Trophoblast cell (in vitro differentiated cells and primary cell): ENCODE results near the gene CHTF18. TPM values are rescaled to one million over a fixed set of nuclear protein-coding genes. Genes with fewer than 3 reads are reported as not detected.

Experiments used
- DNase-seq, 2 donors: peaks; one replicate each; pipeline ENCODE4 v3.0.0-alpha.2; 2016
- H2AFZ ChIP-seq: 2 replicates; pipeline ENCODE4 v1.6.1; 2013; ENCODE audit warnings: low read length, moderate library complexity, mild to moderate bottlenecking; ENCODE audit not compliant: insufficient read depth, poor library complexity
- H2AK5ac ChIP-seq: 2 replicates; pipeline ENCODE4 v1.6.1; 2013; ENCODE audit warnings: mild to moderate bottlenecking, low read length
- H2BK120ac ChIP-seq: 2 replicates; pipeline ENCODE4 v1.6.1; 2013; ENCODE audit warnings: low read length, mild to moderate bottlenecking, moderate library complexity; ENCODE audit not compliant: insufficient read depth, poor library complexity
- H2BK12ac ChIP-seq: 2 replicates; pipeline ENCODE4 v1.6.1; 2013; ENCODE audit warnings: mild to moderate bottlenecking, low read length, moderate library complexity
- H2BK5ac ChIP-seq: 2 replicates; pipeline ENCODE4 v1.6.1; 2013; ENCODE audit warnings: low read length, low read depth, moderate library complexity, mild to moderate bottlenecking; ENCODE audit not compliant: poor library complexity
- H3K14ac ChIP-seq: 2 replicates; pipeline ENCODE4 v1.6.1; 2013; ENCODE audit warnings: mild to moderate bottlenecking, low read length
- H3K18ac ChIP-seq: 2 replicates; pipeline ENCODE4 v1.6.1; 2013; ENCODE audit warnings: mild to moderate bottlenecking, low read length
- H3K23ac ChIP-seq: 2 replicates; pipeline ENCODE4 v1.6.1; 2013; ENCODE audit warnings: low read length
- H3K27ac ChIP-seq: 2 replicates; pipeline ENCODE4 v1.5.1; 2013; ENCODE audit warnings: low read depth, mild to moderate bottlenecking, inconsistent platforms, low read length, moderate library complexity
- H3K27me3 ChIP-seq: 2 replicates; pipeline ENCODE4 v1.6.1; 2013; ENCODE audit warnings: inconsistent platforms, mild to moderate bottlenecking, low read length, moderate library complexity; ENCODE audit not compliant: insufficient read depth
- H3K36me3 ChIP-seq, 2 experiments: 1 replicate in 1 of 2; 2 replicates in 1 of 2; pipeline ENCODE4 v1.6.1; 2013; ENCODE audit warnings: low read length in 2 of 2, mild to moderate bottlenecking in 2 of 2, moderate library complexity in 1 of 2; ENCODE audit not compliant: insufficient read depth in 2 of 2, control insufficient read depth in 1 of 2
- H3K4ac ChIP-seq: 2 replicates; pipeline ENCODE4 v1.6.1; 2013; ENCODE audit warnings: low read depth, mild to moderate bottlenecking, low read length, moderate library complexity
- H3K4me1 ChIP-seq, 2 experiments: 1 replicate in 1 of 2; 2 replicates in 1 of 2; pipeline ENCODE4 v1.6.1; 2013; ENCODE audit warnings: low read length in 2 of 2, mild to moderate bottlenecking in 2 of 2, moderate library complexity in 1 of 2; ENCODE audit not compliant: insufficient read depth in 2 of 2, control insufficient read depth in 1 of 2
- H3K4me2 ChIP-seq: 2 replicates; pipeline ENCODE4 v1.6.1; 2013; ENCODE audit warnings: inconsistent platforms, mild to moderate bottlenecking, low read length, moderate library complexity
- H3K4me3 ChIP-seq: 2 replicates; pipeline ENCODE4 v1.5.1; 2013; ENCODE audit warnings: mild to moderate bottlenecking, low read depth, low read length, inconsistent platforms
- H3K79me1 ChIP-seq: one replicate; pipeline ENCODE4 v1.6.1; 2013; ENCODE audit warnings: low read length
- H3K79me2 ChIP-seq: 2 replicates; pipeline ENCODE4 v1.6.1; 2013; ENCODE audit warnings: low read length, mild to moderate bottlenecking; ENCODE audit not compliant: control insufficient read depth, insufficient read depth, poor library complexity
- H3K9ac ChIP-seq: 2 replicates; pipeline ENCODE4 v1.6.1; 2013; ENCODE audit warnings: mild to moderate bottlenecking, low read length
- H3K9me3 ChIP-seq: 2 replicates; pipeline ENCODE4 v1.6.1; 2013; ENCODE audit warnings: low read depth, mild to moderate bottlenecking, control low read depth, inconsistent platforms, low read length; ENCODE audit not compliant: insufficient read depth
- H4K12ac ChIP-seq: 2 replicates; pipeline ENCODE4 v1.6.1; 2013; ENCODE audit warnings: low read depth, mild to moderate bottlenecking, low read length, moderate library complexity
- H4K8ac ChIP-seq: 2 replicates; pipeline ENCODE4 v1.6.1; 2013; ENCODE audit warnings: low read depth, mild to moderate bottlenecking, low read length, moderate library complexity
- H4K91ac ChIP-seq: one replicate; pipeline ENCODE4 v1.6.1; 2013; ENCODE audit warnings: low read depth, mild to moderate bottlenecking, low read length, moderate library complexity
- WGBS: extraction: QIAGEN DNeasy Blood & Tissue Kit; methylation state at CpG from one replicate; pipeline ENCODE4 v1.1.7; 2013; ENCODE audit warnings: missing lambda C conversion rate; ENCODE audit not compliant: insufficient read length, insufficient coverage; ENCODE audit errors: extremely low coverage; 5-methylcytosine and 5-hydroxymethylcytosine counted together
- polyA plus RNA-seq: library from polyadenylated mRNA; stranded (reverse); fragments of 200-250 nt; gene quantifications from 2 replicates; pipeline ENCODE4 v1.2.3, GENCODE V29; 2013

Gene CHTF18
- 63.1 and 65.0 TPM in 2 replicates for polyA plus RNA-seq

GRCh38 chr16:788399-789126, at the start of gene CHTF18:
CHTF18 (plus strand) TSS chr16:788620; CDS start chr16:788685, 65 bp downstream.
- Histone ChIP-seq H3K36me3 (peaks cover 56 to 66% of the 10 kb centered on the region in 2 experiments), H3K9ac (peak within 1 kb of the TSS; percentile 88), H4K8ac (peak within 1 kb of the TSS; percentile 87), H2AK5ac (peak within 1 kb of the TSS; percentile 29), H2BK5ac (no peak within 1 kb of the TSS), H3K79me1 (peaks cover 5% of the 10 kb centered on the region), H3K79me2 (peaks cover 8% of the 10 kb centered on the region), H3K27ac (no peak within 1 kb of the TSS), H2BK12ac (no peak within 1 kb of the TSS), H3K18ac (peak within 1 kb of the TSS; percentile 91), H4K91ac (peak within 1 kb of the TSS; percentile 84), H3K4me1 (peaks cover 6 to 16% of the 10 kb centered on the region in 2 experiments), H3K9me3 (no peaks in the 10 kb centered on the region), H2AFZ (peak within 1 kb of the TSS; percentile 52), H3K4me3 (peak within 1 kb of the TSS; percentile 97), H2BK120ac (peak within 1 kb of the TSS; percentile 35), H4K12ac (peak within 1 kb of the TSS; percentile 70), H3K23ac (no peak within 1 kb of the TSS), H3K14ac (peak within 1 kb of the TSS; percentile 91), H3K4me2 (peak within 1 kb of the TSS; percentile 94), H3K27me3 (no peaks in the 10 kb centered on the region), H3K4ac (peak within 1 kb of the TSS; percentile 75)
- no CpG with 5 or more reads among the region's 97 CpGs for WGBS
- DNase-seq, result peak; percentile 88 to 94

GRCh38 chr16:739560-740458, 48.6 kb upstream of the CHTF18 start:
- peak overlapping the region; percentile 81 for H4K12ac ChIP-seq
- H3K27me3 ChIP-seq, result no peaks in the 10 kb centered on the region
- no peaks in the 10 kb centered on the region for H3K9me3 ChIP-seq
- peak overlapping the region; percentile 52 for H2BK120ac ChIP-seq
- peak overlapping the region; percentile 96 for H3K4me2 ChIP-seq
- H2AFZ ChIP-seq, result peak overlapping the region; percentile 62
- H4K8ac ChIP-seq, result peak overlapping the region; percentile 91
- H3K14ac ChIP-seq, result peak overlapping the region; percentile 84
- DNase-seq, result no peak
- peak overlapping the region; percentile 90 for H4K91ac ChIP-seq
- H3K4me1 ChIP-seq, result peaks cover 0 to 9% of the 10 kb centered on the region in 2 experiments
- peak overlapping the region; percentile 72 for H3K9ac ChIP-seq
- peaks cover 23 to 25% of the 10 kb centered on the region in 2 experiments for H3K36me3 ChIP-seq
- no CpG with 5 or more reads among the region's 38 CpGs for WGBS
- no peak overlapping the region for H2BK12ac ChIP-seq
- H2AK5ac ChIP-seq, result peak overlapping the region; percentile 66
- H3K27ac ChIP-seq, result no peak overlapping the region
- no peak overlapping the region for H3K23ac ChIP-seq
- peaks cover 7% of the 10 kb centered on the region for H3K79me2 ChIP-seq
- no peak overlapping the region for H2BK5ac ChIP-seq
- H3K4ac ChIP-seq, result peak overlapping the region; percentile 77
- peak overlapping the region; percentile 62 for H3K18ac ChIP-seq
- H3K79me1 ChIP-seq, result peaks cover 8% of the 10 kb centered on the region
- H3K4me3 ChIP-seq, result peak overlapping the region; percentile 87

DNA sequence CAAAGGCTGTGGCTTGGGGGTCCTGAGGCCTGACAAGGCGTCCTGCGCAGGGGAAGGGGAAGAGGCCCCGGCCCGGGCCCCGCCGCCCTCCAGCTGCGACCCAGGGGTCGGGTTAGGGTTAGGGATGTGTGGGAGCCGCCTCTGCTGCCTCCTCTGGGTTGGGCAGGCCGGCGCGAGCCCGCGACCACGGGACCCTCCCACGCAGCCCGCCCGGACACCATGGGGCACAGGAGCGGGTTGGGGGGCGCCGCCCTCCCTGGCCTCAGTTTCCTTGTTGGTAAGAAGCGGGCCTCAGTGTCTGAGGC, 48.0 kb upstream of the CHTF18 start:
- H3K9ac ChIP-seq, result peak overlapping the region; percentile 72
- H3K23ac ChIP-seq, result no peak overlapping the region
- no peaks in the 10 kb centered on the region for H3K27me3 ChIP-seq
- WGBS, result no CpG with 5 or more reads among the region's 22 CpGs
- peak overlapping the region; percentile 62 for H3K18ac ChIP-seq
- H3K27ac ChIP-seq, result peak overlapping the region; percentile 5
- H2AFZ ChIP-seq, result peak overlapping the region; percentile 62
- H3K4ac ChIP-seq, result peak overlapping the region; percentile 77
- no peaks in the 10 kb centered on the region for H3K9me3 ChIP-seq
- H4K91ac ChIP-seq, result peak overlapping the region; percentile 90
- peak overlapping the region; percentile 44 for H2BK5ac ChIP-seq
- H3K4me2 ChIP-seq, result peak overlapping the region; percentile 96
- H3K4me1 ChIP-seq, result peaks cover 0 to 9% of the 10 kb centered on the region in 2 experiments
- H3K4me3 ChIP-seq, result peak overlapping the region; percentile 87
- H3K79me2 ChIP-seq, result peaks cover 7% of the 10 kb centered on the region
- H3K14ac ChIP-seq, result peak overlapping the region; percentile 84
- H2AK5ac ChIP-seq, result peak overlapping the region; percentile 66
- H3K79me1 ChIP-seq, result peaks cover 8% of the 10 kb centered on the region
- H3K36me3 ChIP-seq, result peaks cover 18 to 20% of the 10 kb centered on the region in 2 experiments
- no peak overlapping the region for H2BK12ac ChIP-seq
- peak overlapping the region; percentile 52 for H2BK120ac ChIP-seq
- peak overlapping the region; percentile 91 for H4K8ac ChIP-seq
- H4K12ac ChIP-seq, result peak overlapping the region; percentile 81
- no peak for DNase-seq

- Histone ChIP-seq H4K8ac (peak within 1 kb of the TSS; percentile 91), H3K4me1 (peaks cover 0 to 9% of the 10 kb centered on the region in 2 experiments), H2BK5ac (peak within 1 kb of the TSS; percentile 44), H2AFZ (peak within 1 kb of the TSS; percentile 73), H3K9ac (peak within 1 kb of the TSS; percentile 86), H2BK120ac (peak within 1 kb of the TSS; percentile 52), H3K27me3 (no peaks in the 10 kb centered on the region), H3K9me3 (no peaks in the 10 kb centered on the region), H3K4ac (peak within 1 kb of the TSS; percentile 77), H3K79me2 (peaks cover 7% of the 10 kb centered on the region), H2AK5ac (peak within 1 kb of the TSS; percentile 66), H3K14ac (peak within 1 kb of the TSS; percentile 84), H2BK12ac (no peak within 1 kb of the TSS), H3K18ac (peak within 1 kb of the TSS; percentile 62), H3K23ac (no peak within 1 kb of the TSS), H4K12ac (peak within 1 kb of the TSS; percentile 81), H3K4me3 (peak within 1 kb of the TSS; percentile 87), H3K4me2 (peak within 1 kb of the TSS; percentile 96), H3K79me1 (peaks cover 8% of the 10 kb centered on the region), H3K36me3 (peaks cover 13 to 15% of the 10 kb centered on the region in 2 experiments), H3K27ac (peak within 1 kb of the TSS; percentile 5), H4K91ac (peak within 1 kb of the TSS; percentile 90)
- no CpG with 5 or more reads among the region's 79 CpGs for WGBS
- DNase-seq, result peak; percentile 82 to 94
These were observed 47.5 kb upstream of the CHTF18 start, which contains the start of gene CIAO3 for GRCh38 chr16:740764-741505. CIAO3 (minus strand) TSS chr16:740997; CDS start chr16:740985, 12 bp downstream.
